Measurements from ENCODE around the gene PNPLA7.

- no peak for TF ChIP-seq EP300 (IDR thresholded peaks at IDR 0.05)
- no peak for TF ChIP-seq POLR2AphosphoS5 (IDR thresholded peaks at IDR 0.05)
- TF ChIP-seq CTCF (IDR thresholded peaks at IDR 0.05): no peak
These were observed 64.1 kb downstream of the PNPLA7 start for GRCh38 chr9:137486141-137486490.

Measured in stomach (tissue), 4 donors.